SK-N-SH (cell line): ENCODE data around the gene DYRK4. TPM values are rescaled to one million over a fixed set of nuclear protein-coding genes. Genes with fewer than 3 reads are reported as not detected.

Experiments used
- CTCF ChIA-PET: fragments of 300-600, 350-600 bp; formaldehyde crosslinking; extraction: SDS; loops from one replicate; lab custom pipeline; 2021; lab: Yijun Ruan, JAX
- POLR2A ChIA-PET: fragments of 350-600 bp; sonication (Branson Sonifier 250); formaldehyde crosslinking; extraction: SDS; loops from one replicate; lab custom pipeline; 2020; ENCODE audit warnings: antibody characterized with exemption, inconsistent platforms; lab: Yijun Ruan, JAX
- DNase-seq: peaks from one replicate; pipeline ENCODE4 v3.0.0; 2012
- H2AFZ ChIP-seq: fragments of 200-600 bp; sonication (generic); 2 replicates; pipeline ENCODE4 v1.8.1; 2016; ENCODE audit warnings: antibody characterized with exemption, mild to moderate bottlenecking, low read depth
- H3F3A ChIP-seq: fragments of 200-600 bp; sonication (generic); replicated peaks from 2 replicates; pipeline ENCODE3; 2016; ENCODE audit warnings: antibody characterized with exemption, mild to moderate bottlenecking; ENCODE audit not compliant: insufficient read depth
- H3K27ac ChIP-seq, 2 experiments: fragments of 200-500 bp in 1 of 2; fragments of 200-600 bp in 1 of 2; sonication (Bioruptor generic) in 1 of 2; sonication (generic), shearing (Covaris generic) in 1 of 2; 2 replicates each; pipeline versions ENCODE4 v1.5.1 to v1.6.1; 2014 to 2016; ENCODE audit warnings: low read depth in 2 of 2, inconsistent platforms in 1 of 2, low read length in 1 of 2, mild to moderate bottlenecking in 1 of 2, mixed read lengths in 1 of 2
- H3K27me3 ChIP-seq: fragments of 200-600 bp; sonication (generic), shearing (Covaris generic); 2 replicates; pipeline ENCODE4 v1.6.1; 2016; ENCODE audit warnings: mixed run types; ENCODE audit not compliant: insufficient read depth
- H3K36me3 ChIP-seq, 2 experiments: fragments of 200-500 bp in 1 of 2; fragments of 200-600 bp in 1 of 2; sonication (Bioruptor generic) in 1 of 2; sonication (generic) in 1 of 2; replicated peaks in 1 of 2; 2 replicates each; pipeline versions ENCODE3 to v1.5.1; 2014 to 2016; ENCODE audit warnings: low read length in 1 of 2, mild to moderate bottlenecking in 1 of 2; ENCODE audit not compliant: insufficient read depth in 2 of 2, control insufficient read depth in 1 of 2
- H3K4me1 ChIP-seq, 2 experiments: fragments of 200-500 bp in 1 of 2; fragments of 200-600 bp in 1 of 2; sonication (Bioruptor generic) in 1 of 2; sonication (generic), shearing (Covaris generic) in 1 of 2; 2 replicates each; pipeline versions ENCODE4 v1.5.1 to v1.6.1; 2014 to 2016; ENCODE audit warnings: low read depth in 1 of 2, low read length in 1 of 2, mixed run types in 1 of 2; ENCODE audit not compliant: insufficient read depth in 2 of 2, control insufficient read depth in 1 of 2
- H3K4me2 ChIP-seq: fragments of 200-600 bp; sonication (generic), shearing (Covaris generic); 2 replicates; pipeline ENCODE4 v1.6.1; 2017; ENCODE audit warnings: mixed run types
- H3K4me3 ChIP-seq, 2 experiments: fragments of 200-500 bp in 1 of 2; fragments of 200-600 bp in 1 of 2; sonication (Bioruptor generic) in 1 of 2; sonication (generic), shearing (Covaris generic) in 1 of 2; 2 replicates each; pipeline versions ENCODE4 v1.5.1 to v1.8.1; 2014 to 2016; ENCODE audit warnings: low read depth in 2 of 2, inconsistent platforms in 1 of 2, low read length in 1 of 2, mild to moderate bottlenecking in 1 of 2, mixed read lengths in 1 of 2, moderate library complexity in 1 of 2
- H3K79me2 ChIP-seq: fragments of 200-600 bp; sonication (generic); 2 replicates; pipeline ENCODE4 v1.8.1; 2017; ENCODE audit warnings: mild to moderate bottlenecking; ENCODE audit not compliant: insufficient read depth
- H3K9ac ChIP-seq: fragments of 200-600 bp; sonication (generic); 2 replicates; pipeline ENCODE4 v1.6.1; 2017; ENCODE audit warnings: mixed run types
- H3K9me2 ChIP-seq: fragments of 200-600 bp; sonication (generic); 2 replicates; pipeline ENCODE4 v1.6.1; 2017; ENCODE audit warnings: mixed run types
- H3K9me3 ChIP-seq: fragments of 200-600 bp; sonication (generic); 2 replicates; pipeline ENCODE4 v1.6.1; 2017; ENCODE audit warnings: mixed run types, mild to moderate bottlenecking, moderate library complexity
- H4K20me1 ChIP-seq: fragments of 200-600 bp; sonication (generic); 2 replicates; pipeline ENCODE4 v1.6.1; 2017; ENCODE audit warnings: mild to moderate bottlenecking, mixed run types; ENCODE audit not compliant: insufficient read depth
- ELF1 ChIP-seq: IDR thresholded peaks from 2 replicates; pipeline ENCODE4 v1.4.0; 2012
- EZH2phosphoT487 ChIP-seq: fragments of 200-600 bp; sonication (generic); IDR thresholded peaks from 2 replicates; pipeline ENCODE4 v1.6.1; 2017; ENCODE audit warnings: low read depth, mixed run types, mild to moderate bottlenecking, antibody characterized with exemption, moderate library complexity, borderline replicate concordance
- FOSL2 ChIP-seq: IDR thresholded peaks from 2 replicates; pipeline ENCODE4 v1.4.0; 2012; ENCODE audit warnings: low read depth, mild to moderate bottlenecking, moderate library complexity, borderline replicate concordance
- FOXM1 ChIP-seq: IDR thresholded peaks from 2 replicates; pipeline ENCODE4 v1.4.0; 2012; ENCODE audit warnings: low read depth, mild to moderate bottlenecking
- IRF3 ChIP-seq: fragments of 150-350 bp; IDR thresholded peaks from 2 replicates; pipeline ENCODE4 v1.6.1; 2016; ENCODE audit warnings: mild to moderate bottlenecking, low read depth, low read length
- JUND ChIP-seq: IDR thresholded peaks from 2 replicates; pipeline ENCODE4 v1.4.0; 2012
- MEF2A ChIP-seq: IDR thresholded peaks from 2 replicates; pipeline ENCODE4 v1.4.0; 2012; ENCODE audit warnings: low read depth, borderline replicate concordance
- MXI1 ChIP-seq: IDR thresholded peaks from 2 replicates; pipeline ENCODE4 v1.6.1; 2012; ENCODE audit warnings: mild to moderate bottlenecking, low read depth, low read length, improper control_type of control experiment
- NRF1 ChIP-seq: IDR thresholded peaks from 2 replicates; pipeline ENCODE4 v1.6.1; 2012; ENCODE audit warnings: low read depth, mild to moderate bottlenecking, low read length
- POLR2AphosphoS5 ChIP-seq: IDR thresholded peaks from 2 replicates; pipeline ENCODE4 v1.6.1; 2012; ENCODE audit warnings: low read depth, low read length
- RAD21 ChIP-seq: IDR thresholded peaks from 2 replicates; pipeline ENCODE4 v1.6.1; 2012; ENCODE audit warnings: mild to moderate bottlenecking, low read length
- RFX5 ChIP-seq: IDR thresholded peaks from 2 replicates; pipeline ENCODE4 v1.6.1; 2012; ENCODE audit warnings: mild to moderate bottlenecking, improper control_type of control experiment, low read length
- SMC3 ChIP-seq: IDR thresholded peaks from 2 replicates; pipeline ENCODE4 v1.6.1; 2012; ENCODE audit warnings: low read depth, low read length, improper control_type of control experiment
- TCF12 ChIP-seq: IDR thresholded peaks from 2 replicates; pipeline ENCODE4 v1.4.0; 2012
- TEAD4 ChIP-seq: IDR thresholded peaks from 2 replicates; pipeline ENCODE4 v1.4.0; 2012; ENCODE audit warnings: mild to moderate bottlenecking, borderline replicate concordance; ENCODE audit not compliant: insufficient read depth
- USF1 ChIP-seq: IDR thresholded peaks from 2 replicates; pipeline ENCODE4 v1.4.0; 2012; ENCODE audit warnings: low read depth, borderline replicate concordance
- USF2 ChIP-seq: fragments of 150-350 bp; IDR thresholded peaks from 2 replicates; pipeline ENCODE4 v1.6.1; 2017; ENCODE audit warnings: antibody characterized with exemption, low read length, low read depth, borderline replicate concordance
- WGBS: methylation state at CpG from one replicate; pipeline ENCODE4 v1.1.6; 2017; ENCODE audit warnings: low lambda C conversion rate; 5-methylcytosine and 5-hydroxymethylcytosine counted together
- polyA plus RNA-seq, 3 experiments: library from polyadenylated mRNA; depleted of rRNA; stranded (reverse); fragments of >200 nt; gene quantifications; 2 replicates each; pipeline ENCODE4 v1.2.3, GENCODE V29; 2012

The DYRK4 gene, protein sequence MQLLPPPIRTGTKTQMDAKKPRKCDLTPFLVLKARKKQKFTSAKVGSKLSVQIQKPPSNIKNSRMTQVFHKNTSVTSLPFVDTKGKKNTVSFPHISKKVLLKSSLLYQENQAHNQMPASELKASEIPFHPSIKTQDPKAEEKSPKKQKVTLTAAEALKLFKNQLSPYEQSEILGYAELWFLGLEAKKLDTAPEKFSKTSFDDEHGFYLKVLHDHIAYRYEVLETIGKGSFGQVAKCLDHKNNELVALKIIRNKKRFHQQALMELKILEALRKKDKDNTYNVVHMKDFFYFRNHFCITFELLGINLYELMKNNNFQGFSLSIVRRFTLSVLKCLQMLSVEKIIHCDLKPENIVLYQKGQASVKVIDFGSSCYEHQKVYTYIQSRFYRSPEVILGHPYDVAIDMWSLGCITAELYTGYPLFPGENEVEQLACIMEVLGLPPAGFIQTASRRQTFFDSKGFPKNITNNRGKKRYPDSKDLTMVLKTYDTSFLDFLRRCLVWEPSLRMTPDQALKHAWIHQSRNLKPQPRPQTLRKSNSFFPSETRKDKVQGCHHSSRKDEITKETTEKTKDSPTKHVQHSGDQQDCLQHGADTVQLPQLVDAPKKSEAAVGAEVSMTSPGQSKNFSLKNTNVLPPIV
- polyA plus RNA-seq (2012; rRNA removed) = 38.6 and 42.7 TPM in 2 replicates
- 40.1 and 42.3 TPM in 2 replicates for polyA plus RNA-seq (2012; cell fraction: cytosol; rRNA removed)
- 38.8 and 43.3 TPM in 2 replicates for polyA plus RNA-seq (2012; cell fraction: nucleus; rRNA removed)

- Histone ChIP-seq H3K4me2 (no peak within 1 kb of the TSS), H3K27ac (no peak within 1 kb of the TSS), H3K4me1 (peaks cover 0 to 2% of the 10 kb centered on the region in 2 experiments; a peak in 1 of 4 replicates), H3K9me3 (no peaks in the 10 kb centered on the region), H3K9me2 (no peaks in the 10 kb centered on the region), H4K20me1 (no peaks in the 10 kb centered on the region), H3F3A (no peaks in the 10 kb centered on the region), H3K4me3 (peak within 1 kb of the TSS in 1 of 2 experiments; percentile 30; a peak in 2 of 4 replicates), H3K9ac (no peak within 1 kb of the TSS), H3K36me3 (peaks cover 4 to 14% of the 10 kb centered on the region in 2 experiments), H2AFZ (no peak within 1 kb of the TSS), H3K27me3 (no peaks in the 10 kb centered on the region), H3K79me2 (no peaks in the 10 kb centered on the region)
- WGBS = 52% methylated on average over 44 of the region's 44 CpGs
- DNase-seq = peak; percentile 80
- TF ChIP-seq FOXM1 (no peak), TEAD4 (no peak), JUND (no peak), USF1 (no peak), RAD21 (no peak), MXI1 (no peak), NRF1 (no peak), ELF1 (no peak), POLR2AphosphoS5 (no peak), USF2 (no peak), EZH2phosphoT487 (no peak), MEF2A (no peak), SMC3 (no peak), IRF3 (no peak), TCF12 (no peak), FOSL2 (no peak), RFX5 (no peak)
- CTCF ChIA-PET = no interaction called here
- POLR2A ChIA-PET = no interaction called here
Observed at GRCh38 chr12:4562034-4562657, at the start of gene DYRK4. Gene DYRK4, plus strand, starts transcription at chr12:4562208. Its CDS starts 38 bp downstream, at chr12:4562246.
